Neuron (in vitro differentiated cells): ENCODE data around the gene MPC2.
"Not testable (repeated sequence)": the region's sequence is repeated elsewhere in the genome, so short reads cannot be mapped to it uniquely, and the experiment has no call there.

Experiments used
- H2AFZ ChIP-seq: one replicate; pipeline ENCODE4 v1.6.1; 2013; ENCODE audit warnings: low read depth, mild to moderate bottlenecking, inconsistent platforms, low read length, moderate library complexity
- H3K27me3 ChIP-seq: one replicate; pipeline ENCODE4 v1.6.1; 2013; ENCODE audit warnings: low read length; ENCODE audit not compliant: insufficient read depth
- H3K36me3 ChIP-seq: one replicate; pipeline ENCODE4 v1.6.1; 2013; ENCODE audit warnings: low read length; ENCODE audit not compliant: insufficient read depth
- H3K4me1 ChIP-seq: one replicate; pipeline ENCODE4 v1.6.1; 2013; ENCODE audit warnings: low read length; ENCODE audit not compliant: insufficient read depth
- H3K4me3 ChIP-seq: 2 replicates; pipeline ENCODE4 v1.5.1; 2013; ENCODE audit warnings: mild to moderate bottlenecking, low read length, moderate library complexity
- H3K9me3 ChIP-seq: one replicate; pipeline ENCODE4 v1.6.1; 2013; ENCODE audit warnings: low read length

Gene MPC2

GRCh38 chr1:167949785-167950184, 12.9 kb upstream of the MPC2 start:
- no peak overlapping the region for H2AFZ ChIP-seq
- H3K9me3 ChIP-seq, result no peaks in the 10 kb centered on the region
- H3K36me3 ChIP-seq, result peaks cover 9% of the 10 kb centered on the region

GRCh38 chr1:167947733-167948132, 10.9 kb upstream of the MPC2 start:
- H3K9me3 ChIP-seq, result no peaks in the 10 kb centered on the region
- H3K36me3 ChIP-seq, result peaks cover 4% of the 10 kb centered on the region
- H3K27me3 ChIP-seq, result no peaks in the 10 kb centered on the region
- no peak overlapping the region for H2AFZ ChIP-seq
- no peak overlapping the region for H3K4me3 ChIP-seq
- no peaks in the 10 kb centered on the region for H3K4me1 ChIP-seq

More at GRCh38 chr1:167949785-167950184, 12.9 kb upstream of the MPC2 start:
- H3K4me1 ChIP-seq, result no peaks in the 10 kb centered on the region
- no peaks in the 10 kb centered on the region for H3K27me3 ChIP-seq
- no peak overlapping the region for H3K4me3 ChIP-seq

- no peaks in the 10 kb centered on the region for H3K4me1 ChIP-seq
- no peaks in the 10 kb centered on the region for H3K9me3 ChIP-seq
- no peak overlapping the region for H2AFZ ChIP-seq
- H3K36me3 ChIP-seq, result no peaks in the 10 kb centered on the region
- H3K4me3 ChIP-seq, result no peak overlapping the region
- H3K27me3 ChIP-seq, result no peaks in the 10 kb centered on the region
Observed at GRCh38 chr1:167943541-167943940, 6.7 kb upstream of the MPC2 start.

DNA sequence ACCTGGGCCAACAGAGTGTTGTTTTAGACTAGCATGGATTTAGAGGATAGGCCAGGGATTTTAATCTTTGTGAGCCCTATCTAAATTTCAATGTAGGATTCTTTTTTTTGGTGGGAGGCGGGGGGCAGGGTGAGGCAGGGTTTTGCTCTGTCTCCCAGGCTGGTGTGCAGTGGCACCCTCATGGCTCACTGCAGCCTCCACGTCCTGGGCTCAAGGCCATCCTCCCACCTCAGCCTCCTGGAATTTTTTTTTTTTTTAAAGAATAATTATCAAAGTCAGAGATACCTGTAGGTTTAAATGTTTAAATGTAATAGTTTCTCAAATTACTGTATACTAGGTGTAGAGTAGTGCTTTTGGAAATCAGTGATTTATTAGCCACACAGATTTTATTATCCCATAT, 3.4 kb upstream of the MPC2 start:
- Histone ChIP-seq H2AFZ (no peak overlapping the region), H3K4me3 (no peak overlapping the region), H3K36me3 (no peaks in the 10 kb centered on the region), H3K9me3 (no peaks in the 10 kb centered on the region), H3K4me1 (peaks cover 12% of the 10 kb centered on the region), H3K27me3 (no peaks in the 10 kb centered on the region)

DNA sequence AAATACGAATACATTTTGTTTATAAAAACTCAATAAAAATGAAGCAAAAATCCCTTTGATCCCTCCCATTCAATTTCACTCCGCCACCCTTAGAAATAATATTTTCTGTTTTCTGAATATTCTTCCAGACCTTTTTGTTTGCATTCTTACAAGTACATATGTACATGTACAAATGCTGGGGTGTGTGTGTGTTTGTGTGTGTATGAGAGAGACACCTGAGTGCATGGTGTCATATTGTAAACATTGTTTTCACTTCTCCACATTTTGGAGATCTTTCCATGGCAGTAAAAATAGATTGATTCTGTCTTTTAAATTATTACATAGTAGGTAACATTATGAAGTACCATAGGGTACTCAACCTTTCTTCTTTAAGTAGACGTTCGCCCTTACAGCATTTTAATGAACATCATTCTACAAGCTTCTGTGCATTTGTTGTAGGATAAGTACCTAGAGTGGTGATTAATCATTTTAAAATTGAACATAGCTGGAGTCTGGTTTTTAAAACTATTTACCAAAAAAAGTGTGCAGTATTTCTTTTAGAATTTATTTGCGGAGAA, 1.3 kb upstream of the MPC2 start:
- Histone ChIP-seq H2AFZ (peak overlapping the region; percentile 52), H3K4me3 (peak overlapping the region; percentile 59), H3K36me3 (no peaks in the 10 kb centered on the region), H3K9me3 (no peaks in the 10 kb centered on the region), H3K4me1 (peaks cover 22% of the 10 kb centered on the region), H3K27me3 (no peaks in the 10 kb centered on the region)

- no peaks in the 10 kb centered on the region for H3K36me3 ChIP-seq
- H3K27me3 ChIP-seq, result no peaks in the 10 kb centered on the region
- H2AFZ ChIP-seq, result peak overlapping the region; percentile 52
- no peaks in the 10 kb centered on the region for H3K9me3 ChIP-seq
- peak overlapping the region; percentile 59 for H3K4me3 ChIP-seq
- H3K4me1 ChIP-seq, result peaks cover 22% of the 10 kb centered on the region
Observed at GRCh38 chr1:167937709-167938010, 788 bp upstream of the MPC2 start.

- peak within 1 kb of the TSS; percentile 59 for H3K4me3 ChIP-seq
- H3K4me1 ChIP-seq, result peaks cover 22% of the 10 kb centered on the region
- no peaks in the 10 kb centered on the region for H3K36me3 ChIP-seq
- peak within 1 kb of the TSS; percentile 52 for H2AFZ ChIP-seq
- H3K27me3 ChIP-seq, result no peaks in the 10 kb centered on the region
- H3K9me3 ChIP-seq, result no peaks in the 10 kb centered on the region
Observed at GRCh38 chr1:167936068-167936929, 573 bp downstream of the MPC2 start, which contains the start of gene DCAF6. TSS of gene DCAF6 (plus strand) at chr1:167936683. CDS start at chr1:167936912, 229 bp downstream.

- H3K4me1 ChIP-seq, result peaks cover 22% of the 10 kb centered on the region
- no peaks in the 10 kb centered on the region for H3K9me3 ChIP-seq
- peak overlapping the region; percentile 52 for H2AFZ ChIP-seq
- H3K27me3 ChIP-seq, result no peaks in the 10 kb centered on the region
- peak overlapping the region; percentile 59 for H3K4me3 ChIP-seq
- H3K36me3 ChIP-seq, result no peaks in the 10 kb centered on the region
Observed at GRCh38 chr1:167935216-167936067, 1.4 kb downstream of the MPC2 start.

GRCh38 chr1:167934426-167935215, 2.3 kb downstream of the MPC2 start:
- Histone ChIP-seq H3K4me3 (peak overlapping the region; percentile 59), H3K4me1 (peaks cover 22% of the 10 kb centered on the region), H3K27me3 (no peaks in the 10 kb centered on the region), H3K9me3 (no peaks in the 10 kb centered on the region), H2AFZ (peak overlapping the region; percentile 52), H3K36me3 (no peaks in the 10 kb centered on the region)

DNA sequence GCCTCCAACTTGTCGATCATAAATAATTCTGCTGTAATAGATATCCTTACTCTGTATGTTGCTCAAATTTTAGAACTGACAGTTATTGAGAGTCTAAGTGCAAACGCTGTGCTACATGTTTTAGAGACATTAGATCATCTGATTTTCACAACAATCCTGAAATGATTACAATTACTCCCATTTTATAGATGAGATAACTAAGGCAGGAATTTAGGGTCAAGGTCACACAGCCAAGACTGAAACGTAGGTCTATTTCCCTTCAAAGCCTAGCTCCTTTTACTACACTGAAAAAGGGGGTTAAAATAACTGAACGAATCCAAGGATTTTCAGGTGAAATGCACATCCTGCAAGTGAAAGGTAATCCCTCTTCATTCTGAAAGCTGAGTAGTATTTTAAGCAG, 3.1 kb downstream of the MPC2 start:
- H3K9me3 ChIP-seq, result no peaks in the 10 kb centered on the region
- no peaks in the 10 kb centered on the region for H3K36me3 ChIP-seq
- no peak overlapping the region for H2AFZ ChIP-seq
- H3K4me1 ChIP-seq, result peaks cover 22% of the 10 kb centered on the region
- H3K27me3 ChIP-seq, result no peaks in the 10 kb centered on the region
- no peak overlapping the region for H3K4me3 ChIP-seq

DNA sequence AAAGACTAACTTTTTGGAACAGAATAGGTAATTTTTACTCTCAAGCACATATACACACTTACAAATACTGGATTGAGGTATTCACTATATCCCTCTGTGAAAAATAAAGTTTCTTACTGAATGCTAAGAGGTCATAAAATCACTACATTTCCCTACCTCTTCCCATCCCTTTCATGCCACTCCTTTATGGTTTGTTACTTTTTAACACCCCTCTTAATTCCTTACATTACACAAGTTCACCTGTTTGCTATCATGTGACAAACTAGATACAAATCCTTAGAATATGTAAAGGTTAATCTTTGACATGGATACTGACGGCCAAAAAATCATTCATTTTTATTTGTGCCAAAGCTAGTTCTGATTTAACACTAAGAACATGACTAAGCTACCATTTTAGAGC, 7.1 kb downstream of the MPC2 start:
- no peaks in the 10 kb centered on the region for H3K9me3 ChIP-seq
- H3K36me3 ChIP-seq, result no peaks in the 10 kb centered on the region
- no peaks in the 10 kb centered on the region for H3K27me3 ChIP-seq
- peaks cover 9% of the 10 kb centered on the region for H3K4me1 ChIP-seq
- no peak overlapping the region for H2AFZ ChIP-seq
- H3K4me3 ChIP-seq, result no peak overlapping the region

DNA sequence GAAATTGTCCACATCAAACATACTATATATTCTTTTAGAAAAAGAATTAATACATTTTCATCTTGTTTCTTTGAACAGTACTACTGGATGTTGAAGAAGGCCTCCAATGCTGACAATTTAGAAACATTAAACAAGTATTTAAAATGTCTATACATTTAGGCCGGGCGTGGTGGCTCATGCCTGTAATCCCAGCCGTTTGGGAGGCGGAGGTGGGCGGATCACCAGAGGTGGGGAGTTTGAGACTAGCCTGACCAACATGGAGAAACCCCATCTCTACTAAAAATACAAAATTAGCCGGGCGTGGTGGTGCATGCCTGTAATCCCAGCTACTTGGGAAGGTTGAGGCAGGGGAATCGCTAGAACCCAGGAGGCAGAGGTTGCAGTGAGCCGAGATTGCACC, 8.0 kb downstream of the MPC2 start:
- not testable (repeated sequence) for H3K4me1 ChIP-seq, H3K36me3 ChIP-seq, H3K4me3 ChIP-seq, H3K27me3 ChIP-seq, H3K9me3 ChIP-seq, H2AFZ ChIP-seq
